Measurements from ENCODE around the gene SORCS1.

Gene SORCS1

GRCh38 chr10:106788982-106789381, 375.5 kb downstream of the SORCS1 start:
- H3K9ac ChIP-seq (ENCODE audit: low read length) = no peak overlapping the region
- no peak for TF ChIP-seq CTCF (IDR thresholded peaks at IDR 0.05; ENCODE audit: low read length)
- no peak for TF ChIP-seq EZH2 (optimal IDR thresholded peaks at IDR 0.05; ENCODE audit: low read depth, low read length)
- no peak for TF ChIP-seq EZH2phosphoT487 (IDR thresholded peaks at IDR 0.05; ENCODE audit: low read length)
- no peak for DNase-seq

GRCh38 chr10:106785528-106785927, 379.0 kb downstream of the SORCS1 start:
- Histone ChIP-seq H3K4me2 (ENCODE audit: low read depth, low read length) (no peak overlapping the region), H3K9me3 (replicated peaks; ENCODE audit: insufficient read depth, low read length) (no peaks in the 10 kb centered on the region), H2AFZ (ENCODE audit: low read length) (no peak overlapping the region), H3K9ac (ENCODE audit: low read length) (no peak overlapping the region), H3K9me2 (replicated peaks; ENCODE audit: insufficient read depth, low read length) (no peaks in the 10 kb centered on the region), H3K79me2 (ENCODE audit: low read length) (no peaks in the 10 kb centered on the region), H3K4me1 (ENCODE audit: low read length) (no peaks in the 10 kb centered on the region), H3K36me3 (replicated peaks; ENCODE audit: insufficient read depth, low read length) (no peaks in the 10 kb centered on the region), H3K4me3 (ENCODE audit: low read length) (no peak overlapping the region), H3K27ac (ENCODE audit: low read length) (no peak overlapping the region), H3F3A (ENCODE audit: insufficient read depth, low read length) (no peaks in the 10 kb centered on the region), H3K27me3 (replicated peaks; ENCODE audit: insufficient read depth, low read length) (no peaks in the 10 kb centered on the region), H4K20me1 (ENCODE audit: insufficient read depth, low read length) (no peaks in the 10 kb centered on the region)
- TF ChIP-seq EZH2phosphoT487 (IDR thresholded peaks at IDR 0.05; ENCODE audit: low read length) (no peak), CTCF (IDR thresholded peaks at IDR 0.05; ENCODE audit: low read length) (no peak), EZH2 (optimal IDR thresholded peaks at IDR 0.05; ENCODE audit: low read depth, low read length) (no peak)
- DNase-seq = no peak

More at GRCh38 chr10:106788982-106789381, 375.5 kb downstream of the SORCS1 start:
- H2AFZ ChIP-seq (ENCODE audit: low read length) = no peak overlapping the region
- H3F3A ChIP-seq (ENCODE audit: insufficient read depth, low read length) = no peaks in the 10 kb centered on the region
- no peak overlapping the region for H3K27ac ChIP-seq (ENCODE audit: low read length)
- H4K20me1 ChIP-seq (ENCODE audit: insufficient read depth, low read length) = no peaks in the 10 kb centered on the region
- H3K27me3 ChIP-seq (replicated peaks; ENCODE audit: insufficient read depth, low read length) = no peaks in the 10 kb centered on the region
- H3K9me2 ChIP-seq (replicated peaks; ENCODE audit: insufficient read depth, low read length) = no peaks in the 10 kb centered on the region
- H3K4me1 ChIP-seq (ENCODE audit: low read length) = no peaks in the 10 kb centered on the region
- no peaks in the 10 kb centered on the region for H3K79me2 ChIP-seq (ENCODE audit: low read length)
- no peak overlapping the region for H3K4me2 ChIP-seq (ENCODE audit: low read depth, low read length)
- no peak overlapping the region for H3K4me3 ChIP-seq (ENCODE audit: low read length)
- H3K9me3 ChIP-seq (replicated peaks; ENCODE audit: insufficient read depth, low read length) = no peaks in the 10 kb centered on the region
- no peaks in the 10 kb centered on the region for H3K36me3 ChIP-seq (replicated peaks; ENCODE audit: insufficient read depth, low read length)

- DNase-seq = no peak
- no peak for TF ChIP-seq CTCF (IDR thresholded peaks at IDR 0.05; ENCODE audit: low read length)
- no peak for TF ChIP-seq EZH2phosphoT487 (IDR thresholded peaks at IDR 0.05; ENCODE audit: low read length)
- no peak for TF ChIP-seq EZH2 (optimal IDR thresholded peaks at IDR 0.05; ENCODE audit: low read depth, low read length)
- no peak overlapping the region for H2AFZ ChIP-seq (ENCODE audit: low read length)
- H3K79me2 ChIP-seq (ENCODE audit: low read length) = no peaks in the 10 kb centered on the region
- no peaks in the 10 kb centered on the region for H3K36me3 ChIP-seq (replicated peaks; ENCODE audit: insufficient read depth, low read length)
- no peaks in the 10 kb centered on the region for H3K27me3 ChIP-seq (replicated peaks; ENCODE audit: insufficient read depth, low read length)
- H3K4me3 ChIP-seq (ENCODE audit: low read length) = no peak overlapping the region
- H3K9me3 ChIP-seq (replicated peaks; ENCODE audit: insufficient read depth, low read length) = no peaks in the 10 kb centered on the region
- no peak overlapping the region for H3K4me2 ChIP-seq (ENCODE audit: low read depth, low read length)
- no peaks in the 10 kb centered on the region for H3K4me1 ChIP-seq (ENCODE audit: low read length)
- no peak overlapping the region for H3K9ac ChIP-seq (ENCODE audit: low read length)
- no peaks in the 10 kb centered on the region for H4K20me1 ChIP-seq (ENCODE audit: insufficient read depth, low read length)
- H3K27ac ChIP-seq (ENCODE audit: low read length) = no peak overlapping the region
- H3F3A ChIP-seq (ENCODE audit: insufficient read depth, low read length) = no peaks in the 10 kb centered on the region
- no peaks in the 10 kb centered on the region for H3K9me2 ChIP-seq (replicated peaks; ENCODE audit: insufficient read depth, low read length)
Measured at GRCh38 chr10:106780632-106781031, 383.9 kb downstream of the SORCS1 start.
